DND-41 (cell line): ENCODE data around the gene CACUL1.

Source experiments
- ATAC-seq: fragments of 200-7000 bp; cut with Tn5 transposase; 3 replicates; pipeline ENCODE4 v1.9.1; 2021; ENCODE audit warnings: low read depth; ENCODE audit not compliant: insufficient read depth
- DNase-seq: peaks from one replicate; pipeline ENCODE4 v3.0.0-alpha.2; 2020
- H2AFZ ChIP-seq: 2 replicates; pipeline ENCODE4 v1.6.0; 2012; ENCODE audit warnings: low read depth, low read length
- H3K27ac ChIP-seq: 2 replicates; pipeline ENCODE4 v1.5.1; 2012; ENCODE audit warnings: low read length, inconsistent platforms
- H3K27me3 ChIP-seq: fragments of 200-600 bp; sonication (generic); 2 replicates; pipeline ENCODE4 v1.6.0; 2012; ENCODE audit warnings: low read length, mild to moderate bottlenecking, inconsistent platforms; ENCODE audit not compliant: insufficient read depth, poor library complexity
- H3K36me3 ChIP-seq: 2 replicates; pipeline ENCODE4 v1.5.1; 2012; ENCODE audit warnings: low read length, inconsistent platforms; ENCODE audit not compliant: insufficient read depth
- H3K4me1 ChIP-seq: 2 replicates; pipeline ENCODE4 v1.5.1; 2012; ENCODE audit warnings: mild to moderate bottlenecking, low read length; ENCODE audit not compliant: insufficient read depth
- H3K4me2 ChIP-seq: 2 replicates; pipeline ENCODE4 v1.6.0; 2012; ENCODE audit warnings: mild to moderate bottlenecking, moderate library complexity, low read length, inconsistent platforms; ENCODE audit not compliant: insufficient read depth
- H3K4me3 ChIP-seq, 2 experiments: fragments of 200-600 bp in 1 of 2; shearing (Covaris generic) in 1 of 2; 2 replicates each; pipeline ENCODE4 v1.5.1; 2012 to 2016; ENCODE audit warnings: inconsistent platforms in 2 of 2, low read length in 2 of 2, mild to moderate bottlenecking in 2 of 2, low read depth in 1 of 2, moderate library complexity in 1 of 2
- H3K79me2 ChIP-seq: 2 replicates; pipeline ENCODE4 v1.6.0; 2012; ENCODE audit warnings: low read length, inconsistent platforms; ENCODE audit not compliant: insufficient read depth
- H3K9ac ChIP-seq: 2 replicates; pipeline ENCODE4 v1.6.0; 2012; ENCODE audit warnings: low read depth, mild to moderate bottlenecking, inconsistent platforms, low read length, moderate library complexity
- H3K9me3 ChIP-seq: 2 replicates; pipeline ENCODE4 v1.5.1; 2012; ENCODE audit warnings: low read length, moderate library complexity, mild to moderate bottlenecking, inconsistent platforms; ENCODE audit not compliant: insufficient read depth, severe bottlenecking
- H4K20me1 ChIP-seq: 2 replicates; pipeline ENCODE4 v1.6.0; 2012; ENCODE audit warnings: low read length; ENCODE audit not compliant: insufficient read depth
- EZH2 ChIP-seq: IDR thresholded peaks from 3 replicates; pipeline ENCODE4 v1.6.1; 2012; ENCODE audit warnings: borderline replicate concordance, low read depth, mild to moderate bottlenecking, moderate library complexity, low read length, inconsistent platforms; ENCODE audit not compliant: severe bottlenecking
- TF ChIP-seq, protein P1 (sequence below): IDR thresholded peaks from 2 replicates; pipeline ENCODE4 v1.5.1; 2012; ENCODE audit warnings: borderline replicate concordance, low read length, moderate library complexity, mild to moderate bottlenecking; ENCODE audit not compliant: poor library complexity, severe bottlenecking; ENCODE audit errors: extremely low read depth

CACUL1 gene

GRCh38 chr10:118760265-118760664, 5.5 kb upstream of the CACUL1 start:
- H3K79me2 ChIP-seq, result no peaks in the 10 kb centered on the region
- peaks cover 7% of the 10 kb centered on the region for H3K4me1 ChIP-seq
- H3K4me3 ChIP-seq, result no peak overlapping the region
- H2AFZ ChIP-seq, result no peak overlapping the region
- TF ChIP-seq, protein P1, sequence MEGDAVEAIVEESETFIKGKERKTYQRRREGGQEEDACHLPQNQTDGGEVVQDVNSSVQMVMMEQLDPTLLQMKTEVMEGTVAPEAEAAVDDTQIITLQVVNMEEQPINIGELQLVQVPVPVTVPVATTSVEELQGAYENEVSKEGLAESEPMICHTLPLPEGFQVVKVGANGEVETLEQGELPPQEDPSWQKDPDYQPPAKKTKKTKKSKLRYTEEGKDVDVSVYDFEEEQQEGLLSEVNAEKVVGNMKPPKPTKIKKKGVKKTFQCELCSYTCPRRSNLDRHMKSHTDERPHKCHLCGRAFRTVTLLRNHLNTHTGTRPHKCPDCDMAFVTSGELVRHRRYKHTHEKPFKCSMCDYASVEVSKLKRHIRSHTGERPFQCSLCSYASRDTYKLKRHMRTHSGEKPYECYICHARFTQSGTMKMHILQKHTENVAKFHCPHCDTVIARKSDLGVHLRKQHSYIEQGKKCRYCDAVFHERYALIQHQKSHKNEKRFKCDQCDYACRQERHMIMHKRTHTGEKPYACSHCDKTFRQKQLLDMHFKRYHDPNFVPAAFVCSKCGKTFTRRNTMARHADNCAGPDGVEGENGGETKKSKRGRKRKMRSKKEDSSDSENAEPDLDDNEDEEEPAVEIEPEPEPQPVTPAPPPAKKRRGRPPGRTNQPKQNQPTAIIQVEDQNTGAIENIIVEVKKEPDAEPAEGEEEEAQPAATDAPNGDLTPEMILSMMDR, result no peak
- TF ChIP-seq EZH2, result no peak
- H3K9ac ChIP-seq, result no peak overlapping the region
- H4K20me1 ChIP-seq, result no peaks in the 10 kb centered on the region
- peaks cover 2% of the 10 kb centered on the region for H3K27me3 ChIP-seq
- DNase-seq, result no peak
- no peaks in the 10 kb centered on the region for H3K9me3 ChIP-seq
- H3K4me2 ChIP-seq, result no peak overlapping the region
- no peaks in the 10 kb centered on the region for H3K36me3 ChIP-seq
- ATAC-seq, result no peak
- H3K27ac ChIP-seq, result no peak overlapping the region

DNA sequence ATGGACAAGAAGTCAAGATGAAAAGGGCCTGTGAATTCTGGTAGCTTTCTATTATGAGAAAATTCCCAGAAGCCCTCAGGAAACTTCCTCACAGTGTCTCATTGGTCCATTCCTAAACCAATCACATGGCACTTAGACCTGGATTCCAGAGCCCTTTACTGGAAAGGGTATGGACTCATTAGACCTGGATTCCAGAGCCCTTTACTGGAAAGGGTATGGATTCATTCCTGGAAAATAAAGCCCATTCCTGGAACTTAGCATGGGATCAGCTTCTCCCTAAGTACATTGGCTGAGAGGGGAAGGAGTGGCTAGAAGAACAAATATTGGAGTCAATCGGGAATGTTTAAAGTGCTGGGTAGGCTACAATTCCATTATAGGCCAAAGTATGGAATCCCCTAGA, 3.7 kb upstream of the CACUL1 start:
- DNase-seq (no peak), ATAC-seq (no peak)
- TF ChIP-seq, protein P1, result no peak
- TF ChIP-seq EZH2, result no peak
- Histone ChIP-seq H3K4me1 (peaks cover 15% of the 10 kb centered on the region), H3K79me2 (peaks cover 14% of the 10 kb centered on the region), H4K20me1 (peaks cover 13% of the 10 kb centered on the region), H3K4me3 (no peak overlapping the region), H2AFZ (no peak overlapping the region), H3K9ac (no peak overlapping the region), H3K36me3 (peaks cover 2% of the 10 kb centered on the region; the same call in 1 of the 2 replicates), H3K4me2 (no peak overlapping the region), H3K27me3 (peaks cover 2% of the 10 kb centered on the region), H3K9me3 (no peaks in the 10 kb centered on the region), H3K27ac (no peak overlapping the region)

DNA sequence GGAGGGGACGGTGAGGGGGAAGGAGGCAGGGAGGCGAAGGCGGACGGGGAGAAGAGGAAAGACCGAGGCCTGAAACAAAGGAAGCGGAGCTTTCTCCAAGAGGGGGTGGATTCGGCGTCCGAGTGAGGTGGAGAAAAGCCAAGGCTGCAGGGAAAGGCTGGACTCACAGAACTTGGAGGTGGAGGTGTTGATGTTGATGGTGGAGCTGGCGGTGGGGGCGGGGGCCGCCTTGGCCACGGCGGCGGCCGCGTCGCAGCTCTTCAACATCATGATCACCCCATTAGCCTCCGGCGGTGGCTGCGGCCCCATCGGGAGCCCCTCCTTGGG, 578 bp downstream of the CACUL1 start:
- Histone ChIP-seq H3K4me3 (peak overlapping the region; percentile 80 to 97), H3K9me3 (no peaks in the 10 kb centered on the region), H3K27me3 (no peaks in the 10 kb centered on the region), H3K79me2 (peaks cover 55% of the 10 kb centered on the region), H3K9ac (peak overlapping the region; percentile 95), H3K4me1 (peaks cover 32% of the 10 kb centered on the region), H2AFZ (peak overlapping the region; percentile 97), H3K27ac (peak overlapping the region; percentile 95), H3K36me3 (peaks cover 9% of the 10 kb centered on the region), H3K4me2 (peak overlapping the region; percentile 78), H4K20me1 (peaks cover 41% of the 10 kb centered on the region)
- DNase-seq, result peak; percentile 59
- no peak; the same call in 2 of the 3 replicates for ATAC-seq
- no peak for TF ChIP-seq EZH2
- TF ChIP-seq, protein P1, result no peak
